ENCODE measurements around the gene PDCD4. TPM values are rescaled to one million over a fixed set of nuclear protein-coding genes. Genes with fewer than 3 reads are reported as not detected.
A peak's percentile ranks its signal among the peaks of the same experiment; 100 is the strongest.

Gene PDCD4
- total RNA-seq, 1 experiment from 2014 or later = 32.7 TPM

DNA sequence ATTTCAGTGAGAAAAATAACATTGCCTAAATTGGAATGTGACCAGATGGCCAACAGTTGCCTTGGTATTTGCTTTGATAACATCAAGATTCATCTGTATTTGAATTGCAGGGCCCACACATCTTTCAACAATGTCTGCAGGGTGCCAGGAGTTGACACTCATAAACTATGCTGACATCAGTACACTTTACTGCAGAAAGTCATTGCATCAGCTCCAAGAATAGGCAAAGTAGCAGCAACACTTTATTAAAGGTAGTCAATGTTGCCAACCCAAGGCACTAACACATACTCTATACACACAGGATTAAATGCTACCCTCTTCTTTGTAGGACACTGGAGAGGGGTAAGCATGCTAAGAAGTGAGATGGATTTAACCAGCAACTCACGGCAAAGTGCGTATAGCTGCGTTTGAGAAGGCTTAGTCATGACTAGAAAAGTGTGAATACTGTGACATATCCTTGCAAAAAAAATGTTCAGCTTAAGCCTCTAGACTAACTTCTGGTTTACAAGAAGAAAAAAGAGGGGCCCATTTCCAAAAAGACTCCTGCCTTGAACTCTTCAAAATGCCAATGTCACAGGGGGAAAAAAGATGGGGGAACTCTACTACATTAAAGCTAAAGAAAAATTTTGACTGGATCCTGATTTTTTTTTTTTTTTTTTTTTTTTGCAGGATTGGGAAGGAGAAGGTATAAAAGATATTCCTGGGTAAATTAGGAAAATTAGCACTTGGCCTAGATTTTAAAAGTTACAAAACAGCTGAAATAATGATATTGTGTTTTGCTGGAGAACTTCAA, 45.0 kb downstream of the PDCD4 start (continued):
- TF ChIP-seq NR1H2 (CRISPR knock-in tag; IDR thresholded peaks at IDR 0.05) (no peak), NR3C1 (CRISPR knock-in tag; conservative IDR thresholded peaks at IDR 0.05; ENCODE audit: low read depth) (no peak), TEAD1 (CRISPR knock-in tag; IDR thresholded peaks at IDR 0.05) (no peak), RELA (CRISPR knock-in tag; IDR thresholded peaks at IDR 0.05; ENCODE audit: borderline replicate concordance) (no peak), USF2 (CRISPR knock-in tag; IDR thresholded peaks at IDR 0.05) (no peak), HMGXB4 (CRISPR knock-in tag; IDR thresholded peaks at IDR 0.05) (no peak), ETV6 (CRISPR knock-in tag; IDR thresholded peaks at IDR 0.05) (no peak)
- TF ChIP-seq, protein P1, sequence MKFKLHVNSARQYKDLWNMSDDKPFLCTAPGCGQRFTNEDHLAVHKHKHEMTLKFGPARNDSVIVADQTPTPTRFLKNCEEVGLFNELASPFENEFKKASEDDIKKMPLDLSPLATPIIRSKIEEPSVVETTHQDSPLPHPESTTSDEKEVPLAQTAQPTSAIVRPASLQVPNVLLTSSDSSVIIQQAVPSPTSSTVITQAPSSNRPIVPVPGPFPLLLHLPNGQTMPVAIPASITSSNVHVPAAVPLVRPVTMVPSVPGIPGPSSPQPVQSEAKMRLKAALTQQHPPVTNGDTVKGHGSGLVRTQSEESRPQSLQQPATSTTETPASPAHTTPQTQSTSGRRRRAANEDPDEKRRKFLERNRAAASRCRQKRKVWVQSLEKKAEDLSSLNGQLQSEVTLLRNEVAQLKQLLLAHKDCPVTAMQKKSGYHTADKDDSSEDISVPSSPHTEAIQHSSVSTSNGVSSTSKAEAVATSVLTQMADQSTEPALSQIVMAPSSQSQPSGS (CRISPR knock-in tag; IDR thresholded peaks at IDR 0.05; ENCODE audit: borderline replicate concordance, low read depth) = no peak

GRCh38 chr10:110918269-110918642, 46.5 kb downstream of the PDCD4 start:
- no peak for TF ChIP-seq ZBTB21 (CRISPR knock-in tag; IDR thresholded peaks at IDR 0.05; ENCODE audit: borderline replicate concordance)
- TF ChIP-seq, protein P2, sequence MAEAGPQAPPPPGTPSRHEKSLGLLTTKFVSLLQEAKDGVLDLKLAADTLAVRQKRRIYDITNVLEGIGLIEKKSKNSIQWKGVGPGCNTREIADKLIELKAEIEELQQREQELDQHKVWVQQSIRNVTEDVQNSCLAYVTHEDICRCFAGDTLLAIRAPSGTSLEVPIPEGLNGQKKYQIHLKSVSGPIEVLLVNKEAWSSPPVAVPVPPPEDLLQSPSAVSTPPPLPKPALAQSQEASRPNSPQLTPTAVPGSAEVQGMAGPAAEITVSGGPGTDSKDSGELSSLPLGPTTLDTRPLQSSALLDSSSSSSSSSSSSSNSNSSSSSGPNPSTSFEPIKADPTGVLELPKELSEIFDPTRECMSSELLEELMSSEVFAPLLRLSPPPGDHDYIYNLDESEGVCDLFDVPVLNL (CRISPR knock-in tag; IDR thresholded peaks at IDR 0.05; ENCODE audit: borderline replicate concordance, low read depth) = no peak
- no peak for TF ChIP-seq ZNF281 (CRISPR knock-in tag; IDR thresholded peaks at IDR 0.05)
- TF ChIP-seq, protein P3, sequence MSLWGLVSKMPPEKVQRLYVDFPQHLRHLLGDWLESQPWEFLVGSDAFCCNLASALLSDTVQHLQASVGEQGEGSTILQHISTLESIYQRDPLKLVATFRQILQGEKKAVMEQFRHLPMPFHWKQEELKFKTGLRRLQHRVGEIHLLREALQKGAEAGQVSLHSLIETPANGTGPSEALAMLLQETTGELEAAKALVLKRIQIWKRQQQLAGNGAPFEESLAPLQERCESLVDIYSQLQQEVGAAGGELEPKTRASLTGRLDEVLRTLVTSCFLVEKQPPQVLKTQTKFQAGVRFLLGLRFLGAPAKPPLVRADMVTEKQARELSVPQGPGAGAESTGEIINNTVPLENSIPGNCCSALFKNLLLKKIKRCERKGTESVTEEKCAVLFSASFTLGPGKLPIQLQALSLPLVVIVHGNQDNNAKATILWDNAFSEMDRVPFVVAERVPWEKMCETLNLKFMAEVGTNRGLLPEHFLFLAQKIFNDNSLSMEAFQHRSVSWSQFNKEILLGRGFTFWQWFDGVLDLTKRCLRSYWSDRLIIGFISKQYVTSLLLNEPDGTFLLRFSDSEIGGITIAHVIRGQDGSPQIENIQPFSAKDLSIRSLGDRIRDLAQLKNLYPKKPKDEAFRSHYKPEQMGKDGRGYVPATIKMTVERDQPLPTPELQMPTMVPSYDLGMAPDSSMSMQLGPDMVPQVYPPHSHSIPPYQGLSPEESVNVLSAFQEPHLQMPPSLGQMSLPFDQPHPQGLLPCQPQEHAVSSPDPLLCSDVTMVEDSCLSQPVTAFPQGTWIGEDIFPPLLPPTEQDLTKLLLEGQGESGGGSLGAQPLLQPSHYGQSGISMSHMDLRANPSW (CRISPR knock-in tag; conservative IDR thresholded peaks at IDR 0.05; ENCODE audit: low read depth) = no peak
- H3K27me3 Mint-ChIP-seq (ENCODE audit: low read depth) = no peaks in the 10 kb centered on the region
- H3K36me3 Mint-ChIP-seq = no peaks in the 10 kb centered on the region
- DNase-seq (ENCODE audit: low spot score) = peak; percentile 98
- H3K4me1 Mint-ChIP-seq = peaks cover 30% of the 10 kb centered on the region
- ATAC-seq = no peak; the same call in 1 of the 2 replicates
- peak overlapping the region; percentile 97 for H3K4me3 Mint-ChIP-seq
- ChIA-PET CTCF (interaction anchor here (0.5 to 1.9 kb wide), 16 partner anchors 9 to 1219 kb away, joined by 3 to 12 read pairs (median 4); partner anchors contain the start of genes ADRA2A and PDCD4), POLR2A (interaction anchor here (0.7 to 1.8 kb wide), 18 partner anchors 8 to 613 kb away, joined by 3 to 13 read pairs (median 4); partner anchors contain the start of genes ADRA2A, PDCD4 and SMNDC1)
- H3K9me3 Mint-ChIP-seq = no peaks in the 10 kb centered on the region
- peak overlapping the region; percentile 86 for H3K27ac Mint-ChIP-seq

Data from WTC11 (cell line).